GM18507 (cell line): ENCODE results near the gene HS3ST4.
"Not testable (repeated sequence)": the region's sequence is repeated elsewhere in the genome, so short reads cannot be mapped to it uniquely, and the experiment has no call there.

Source experiments
- DNase-seq: peaks from one replicate; pipeline ENCODE4 v3.0.0; 2011; ENCODE audit warnings: low read depth; ENCODE audit not compliant: insufficient read length; ENCODE audit errors: extremely low spot score
- FAIRE-seq: peaks from 2 replicates; lab custom pipeline; 2011; peaks lifted over from hg19 to GRCh38; lab: Jason Lieb, UNC

Gene HS3ST4

DNA sequence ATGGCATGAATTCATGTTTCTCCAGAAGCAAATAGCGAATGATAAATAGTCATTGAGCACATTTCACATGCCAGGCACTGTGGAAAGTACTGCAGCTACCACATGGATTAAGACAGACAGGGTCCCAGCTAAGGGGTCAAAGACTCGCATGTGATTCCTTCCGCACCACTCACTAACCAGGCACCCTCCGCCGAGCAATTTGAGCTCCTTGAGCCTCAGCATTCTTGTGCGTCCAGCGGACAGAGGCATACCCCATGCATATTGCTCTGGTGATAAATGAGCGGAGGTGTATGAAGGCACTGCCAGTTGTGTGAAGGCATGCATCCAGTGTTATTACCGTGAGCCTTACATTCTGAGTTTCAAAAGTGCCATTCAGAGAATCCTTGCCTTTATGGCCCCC lies 358.7 kb downstream of the HS3ST4 start:
- no peak for FAIRE-seq
- DNase-seq = no peak

DNA sequence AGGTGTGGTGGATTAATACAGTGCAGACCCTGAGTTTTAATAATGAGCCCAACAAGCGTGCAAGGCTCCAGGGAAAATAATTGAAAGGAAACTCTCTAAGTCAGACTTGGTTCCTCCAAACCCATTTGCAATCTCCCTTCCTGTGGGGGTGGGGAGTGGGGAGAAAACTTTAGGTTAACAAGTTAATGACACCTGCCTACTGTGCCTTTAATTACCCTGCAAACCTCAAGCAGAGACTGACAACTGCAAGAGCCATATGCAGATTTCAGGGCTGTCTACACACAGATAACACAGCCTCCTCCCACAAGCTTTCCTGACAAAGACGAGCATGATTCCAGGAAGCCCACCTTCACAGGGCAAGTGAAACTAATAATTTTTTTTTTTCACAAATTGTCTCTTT lies 359.3 kb downstream of the HS3ST4 start:
- DNase-seq (no peak), FAIRE-seq (no peak)

DNA sequence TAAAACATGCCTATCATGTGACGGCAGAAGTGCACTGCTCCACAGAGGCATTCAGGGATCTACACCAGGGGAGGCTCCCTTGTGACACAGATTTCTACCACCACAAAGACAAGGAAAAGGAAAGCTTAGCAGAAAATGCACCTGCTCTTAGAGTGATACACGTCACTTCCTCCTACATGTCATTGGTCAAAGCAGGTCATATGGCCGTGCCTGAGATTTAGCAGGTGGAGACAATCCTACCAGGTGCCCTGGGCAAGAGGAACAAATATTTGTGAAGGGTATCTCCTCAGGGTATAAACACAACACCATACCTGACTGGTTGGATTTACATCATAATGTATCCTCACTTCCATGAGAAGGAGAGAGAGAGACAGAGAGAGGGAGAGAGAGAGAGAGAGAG lies 362.1 kb downstream of the HS3ST4 start:
- no peak for FAIRE-seq
- no peak for DNase-seq

DNA sequence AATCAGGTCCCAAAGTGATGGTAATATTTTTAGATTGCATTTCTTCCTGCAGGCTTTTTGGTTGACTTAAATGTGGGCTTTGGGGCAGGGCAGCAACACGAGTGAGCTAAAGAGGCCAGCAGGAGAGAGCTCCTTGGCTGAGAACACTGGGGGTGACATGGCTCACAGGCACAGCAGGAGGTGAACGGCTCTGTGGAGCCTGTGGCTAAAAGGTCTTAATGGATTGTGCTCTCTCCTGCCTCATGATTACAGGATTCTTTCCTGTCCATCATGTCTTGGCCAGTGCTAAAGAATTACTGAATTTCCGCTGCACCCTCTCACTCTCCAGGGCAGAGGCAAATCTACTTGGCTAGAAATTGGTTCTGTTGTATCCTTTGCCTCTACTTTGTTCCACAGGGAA lies 366.6 kb downstream of the HS3ST4 start:
- FAIRE-seq = no peak

DNA sequence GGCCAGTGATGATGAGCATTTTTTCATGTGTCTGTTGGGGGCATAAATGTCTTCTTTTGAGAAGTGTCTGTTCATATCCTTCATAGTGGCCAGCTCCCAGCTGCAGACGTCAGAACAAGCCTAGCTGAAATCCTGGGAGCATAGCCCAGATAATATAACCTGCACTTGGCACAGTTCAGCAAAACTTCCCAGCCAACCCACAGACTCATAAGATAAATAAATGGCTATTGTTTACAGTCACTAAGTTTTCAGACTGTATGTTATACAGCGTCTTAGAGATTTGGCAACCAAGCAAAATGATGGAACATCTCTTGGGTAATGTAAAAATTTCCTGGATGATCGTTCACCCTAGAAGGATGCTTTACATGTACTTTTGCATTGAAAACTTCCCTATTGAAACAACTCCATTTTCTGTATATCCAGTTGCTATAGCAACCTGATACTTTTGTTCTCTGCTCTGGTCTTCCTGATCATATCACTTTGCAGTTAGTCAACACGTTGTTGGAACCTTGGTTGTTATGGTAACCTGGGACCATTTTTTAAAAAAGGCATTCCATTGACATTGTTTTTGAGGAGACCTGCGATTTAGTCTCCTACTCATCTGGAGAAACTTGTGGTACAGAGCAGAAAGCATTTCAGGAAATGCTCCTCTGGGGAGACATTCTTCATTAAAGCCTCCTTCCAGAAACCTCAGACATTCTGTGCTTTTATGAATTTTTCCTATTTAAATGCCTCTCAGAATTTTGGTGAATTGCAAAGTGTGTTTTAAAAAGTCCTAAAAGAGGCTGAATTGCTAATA lies 378.7 kb downstream of the HS3ST4 start:
- DNase-seq = no peak
- FAIRE-seq = no peak

More for the DNA sequence above, 366.6 kb downstream of the HS3ST4 start:
- no peak for DNase-seq

DNA sequence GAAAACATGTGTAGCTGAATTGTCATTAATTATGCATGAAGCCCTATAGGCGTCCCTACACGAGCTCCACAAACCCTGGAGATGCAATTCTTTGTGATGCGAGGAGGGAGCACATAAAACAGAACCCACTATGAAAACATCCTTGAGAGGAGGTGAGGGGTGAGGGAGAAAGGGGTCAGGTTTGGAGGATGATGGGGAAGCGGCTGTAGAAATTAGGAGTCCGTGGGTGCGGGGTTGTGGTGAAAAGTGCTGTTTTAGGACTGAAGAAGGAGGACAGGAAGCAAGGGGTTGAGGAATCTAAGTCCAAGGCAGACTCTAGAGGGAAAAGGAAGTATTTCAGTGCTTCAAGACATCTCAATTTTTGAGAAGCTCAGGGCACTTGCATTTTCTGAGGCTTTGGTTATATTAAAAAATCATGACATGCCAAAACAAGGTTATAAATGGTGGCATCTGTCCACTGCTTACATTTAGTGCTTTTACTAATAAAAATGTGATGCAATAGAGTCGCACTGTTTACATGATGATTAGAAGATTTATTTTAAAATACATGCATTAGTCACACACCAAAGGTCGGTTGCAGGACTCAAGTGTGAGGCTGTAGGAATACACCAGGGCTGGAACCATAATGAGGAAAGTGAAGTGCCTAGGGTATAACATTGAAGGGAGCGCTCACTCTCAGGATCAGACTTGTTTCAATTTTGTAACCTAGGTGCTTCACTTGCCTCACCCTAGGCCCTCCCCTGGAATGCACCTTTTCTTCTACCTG lies 379.5 kb downstream of the HS3ST4 start:
- FAIRE-seq = no peak
- DNase-seq = no peak

DNA sequence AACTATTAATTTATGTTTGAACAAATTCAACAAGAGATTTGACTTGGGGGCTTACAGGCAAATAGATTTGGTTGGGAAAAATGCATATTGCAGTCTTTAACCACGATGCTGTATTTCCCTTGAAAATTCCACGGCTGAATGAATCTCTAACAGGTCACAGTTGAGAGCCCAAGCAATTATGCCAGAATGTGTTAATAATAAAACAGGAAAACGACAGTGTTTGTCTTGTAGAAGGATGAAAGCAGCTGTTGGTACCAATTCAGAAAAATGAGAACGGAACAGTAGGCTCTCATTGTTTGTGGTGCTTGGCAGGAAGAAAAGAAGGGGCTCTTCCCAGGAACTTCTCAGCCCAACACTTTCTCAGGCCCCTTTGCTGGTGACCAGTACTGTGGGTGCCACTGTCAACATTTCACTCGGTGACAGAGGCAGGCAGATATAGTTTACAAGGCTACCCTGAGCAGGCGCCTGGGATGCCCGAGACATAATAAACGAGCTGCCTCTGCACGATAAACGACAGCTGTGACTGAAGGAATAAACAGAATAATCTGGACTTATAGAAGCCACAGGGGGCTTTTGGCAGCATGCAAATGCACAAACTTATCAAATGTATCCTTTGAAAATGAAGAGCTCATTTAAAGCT lies 387.1 kb downstream of the HS3ST4 start:
- DNase-seq = no peak

DNA sequence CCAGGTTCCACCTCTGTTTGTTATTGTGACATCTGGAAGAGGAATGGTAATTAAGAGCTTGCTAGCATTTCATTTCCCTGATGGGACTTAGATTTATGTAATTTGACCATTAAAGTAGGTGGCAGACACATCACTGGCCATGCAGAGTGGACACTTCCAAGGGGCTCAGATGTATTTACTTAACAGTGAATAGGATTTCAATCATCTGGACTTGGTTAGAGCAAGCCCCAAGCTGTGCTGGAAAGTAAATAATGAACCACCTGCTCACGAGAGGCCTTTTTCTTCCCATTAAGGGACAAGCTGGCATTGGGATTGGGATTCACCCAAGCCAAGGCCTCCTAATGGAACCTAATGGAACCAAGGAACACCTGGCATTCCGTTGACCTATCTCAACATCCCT lies 395.3 kb downstream of the HS3ST4 start:
- no peak for DNase-seq
- FAIRE-seq = no peak

More for the DNA sequence above, 387.1 kb downstream of the HS3ST4 start:
- FAIRE-seq = no peak

DNA sequence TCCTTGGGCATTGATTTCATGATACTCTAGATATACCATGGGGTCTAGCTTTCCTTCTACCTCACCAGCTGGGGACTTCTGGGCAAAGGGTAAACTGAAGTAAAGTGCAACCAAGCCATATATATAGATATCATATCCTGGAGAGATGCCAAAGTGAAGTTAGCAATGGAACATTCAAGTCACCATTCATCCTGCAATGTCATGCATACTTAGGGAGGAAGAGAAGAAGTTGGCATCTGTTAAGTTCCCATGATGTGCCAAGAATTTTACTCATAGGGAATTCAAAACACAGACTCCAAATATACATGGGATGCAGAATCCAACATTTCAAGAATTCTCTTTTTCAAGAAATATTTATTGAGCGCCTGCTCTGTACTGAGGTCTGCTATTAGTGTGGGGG lies 399.8 kb downstream of the HS3ST4 start:
- DNase-seq = no peak
- no peak for FAIRE-seq

DNA sequence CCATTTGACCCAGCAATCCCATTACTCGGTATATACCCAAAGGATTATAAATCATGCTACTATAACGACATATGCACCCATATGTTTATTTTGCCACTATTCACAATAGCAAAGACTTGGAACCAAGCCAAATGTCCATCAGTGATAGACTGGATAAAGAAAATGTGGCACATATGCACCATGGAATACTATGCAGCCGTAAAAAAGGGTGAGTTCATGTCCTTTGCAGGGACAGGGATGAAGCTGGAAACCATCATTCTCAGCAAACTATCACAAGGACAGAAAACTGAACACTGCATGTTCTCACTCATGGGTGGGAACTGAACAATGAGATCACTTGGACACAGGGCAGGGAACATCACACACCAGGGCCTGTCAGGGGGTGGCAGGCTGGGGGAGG lies 406.4 kb downstream of the HS3ST4 start:
- not testable (repeated sequence) for DNase-seq, FAIRE-seq

DNA sequence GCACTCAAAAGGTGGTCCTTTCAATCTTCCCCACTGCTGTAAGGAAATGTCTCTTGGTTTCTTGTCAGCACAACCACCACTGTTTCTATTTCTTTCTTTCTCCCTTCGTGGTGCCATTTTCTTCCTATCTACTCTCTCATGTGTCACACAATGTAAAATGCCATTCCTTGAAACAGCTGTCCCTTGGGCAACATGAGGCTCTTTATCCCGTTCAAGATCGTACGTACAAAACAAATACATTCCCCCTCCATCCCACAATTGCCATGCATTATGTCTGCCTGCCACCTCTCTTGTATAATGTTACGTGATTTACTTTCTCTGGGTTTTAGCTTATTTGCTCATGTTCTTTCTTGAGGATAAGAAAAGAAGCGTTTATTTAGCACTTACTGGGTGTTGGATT lies 410.6 kb downstream of the HS3ST4 start:
- FAIRE-seq (no peak), DNase-seq (no peak)

DNA sequence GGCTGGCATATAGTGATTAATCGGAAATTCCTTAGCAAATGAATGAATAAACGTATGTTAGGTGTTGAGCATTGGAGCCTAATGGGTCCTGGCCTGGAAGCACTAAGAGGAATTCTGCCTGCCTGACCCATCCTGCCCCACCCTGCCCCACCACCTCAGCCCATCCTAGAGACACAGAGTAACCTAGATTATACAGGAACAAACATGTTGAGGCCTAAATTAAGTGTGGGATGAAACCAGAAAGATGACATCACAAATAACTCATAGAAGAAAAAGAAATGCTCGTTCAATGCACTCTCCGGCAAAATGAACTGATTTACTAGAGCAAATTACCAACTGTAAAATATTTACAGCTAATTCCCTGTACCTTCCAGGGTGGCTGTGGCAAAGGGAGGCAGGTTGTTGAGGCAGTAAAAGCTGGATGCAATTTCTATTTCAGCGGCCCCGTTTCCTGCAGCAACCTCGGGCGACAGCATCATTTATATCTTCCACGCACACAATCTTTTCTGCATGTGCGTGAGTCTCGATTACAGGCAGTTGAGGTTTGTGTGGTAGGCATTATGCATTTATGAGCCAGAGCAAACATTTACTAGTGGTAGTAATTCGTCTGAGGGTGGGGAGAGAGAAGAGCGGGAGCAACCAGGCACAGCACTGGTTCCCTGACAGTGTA lies 417.2 kb downstream of the HS3ST4 start:
- FAIRE-seq = no peak

DNA sequence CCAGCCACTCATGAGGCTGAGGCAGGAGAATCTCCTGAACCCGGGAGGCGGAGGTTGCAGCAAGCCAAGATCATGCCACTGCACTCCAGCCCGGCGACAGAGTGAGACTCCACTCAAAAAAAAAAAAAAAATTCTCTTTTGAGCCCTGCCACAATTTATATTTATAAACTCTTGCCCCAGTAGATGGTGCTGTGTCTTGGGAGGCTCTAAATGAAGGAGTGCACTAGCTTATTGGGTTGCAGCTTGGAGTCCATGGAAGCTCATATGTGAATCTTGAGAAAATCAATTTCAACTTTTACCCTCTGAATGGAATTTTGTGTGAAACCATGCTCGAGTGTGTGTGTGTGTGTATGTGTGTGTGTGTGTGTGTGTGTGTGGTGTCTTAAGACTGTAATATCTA lies 420.1 kb downstream of the HS3ST4 start:
- DNase-seq = no peak

More for the DNA sequence above, 417.2 kb downstream of the HS3ST4 start:
- no peak for DNase-seq

DNA sequence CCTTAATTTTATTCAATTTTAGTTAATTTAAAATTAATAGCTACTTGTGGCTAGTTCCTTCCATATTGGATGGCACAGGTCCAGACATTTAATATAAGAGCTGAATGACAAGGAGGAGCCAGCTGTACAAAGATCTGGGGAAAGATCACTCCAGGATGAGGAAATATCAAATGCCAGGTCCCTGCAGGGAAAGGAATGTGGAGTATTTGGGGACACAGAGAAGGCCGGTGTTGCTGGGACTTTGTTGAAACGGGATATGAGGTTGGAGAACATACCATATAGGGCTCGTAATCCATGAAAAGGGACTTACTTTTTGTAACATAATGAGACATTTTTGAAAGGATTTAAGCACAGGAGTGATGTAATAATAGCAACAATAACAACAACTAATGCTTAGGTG lies 426.8 kb downstream of the HS3ST4 start:
- DNase-seq (no peak), FAIRE-seq (no peak)

More for the DNA sequence above, 420.1 kb downstream of the HS3ST4 start:
- FAIRE-seq = no peak

DNA sequence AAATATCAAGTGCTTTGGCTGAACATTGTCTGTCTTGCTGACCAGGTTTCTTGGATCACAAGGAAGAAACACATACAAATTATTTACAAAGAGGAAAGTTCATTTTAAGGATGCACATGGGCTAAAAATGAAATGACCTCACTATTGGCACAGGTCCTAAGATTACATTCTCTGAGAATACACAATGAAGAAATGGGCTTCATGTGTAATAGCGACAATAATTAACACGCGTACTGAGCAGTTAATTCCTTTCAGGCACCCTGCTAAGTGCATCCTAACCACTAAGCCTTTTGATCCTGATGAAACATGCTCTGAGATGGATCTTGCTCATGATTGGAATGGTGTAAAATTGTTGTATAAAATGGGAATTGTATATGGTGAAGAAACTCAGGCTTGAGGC lies 429.0 kb downstream of the HS3ST4 start:
- DNase-seq (no peak), FAIRE-seq (no peak)

DNA sequence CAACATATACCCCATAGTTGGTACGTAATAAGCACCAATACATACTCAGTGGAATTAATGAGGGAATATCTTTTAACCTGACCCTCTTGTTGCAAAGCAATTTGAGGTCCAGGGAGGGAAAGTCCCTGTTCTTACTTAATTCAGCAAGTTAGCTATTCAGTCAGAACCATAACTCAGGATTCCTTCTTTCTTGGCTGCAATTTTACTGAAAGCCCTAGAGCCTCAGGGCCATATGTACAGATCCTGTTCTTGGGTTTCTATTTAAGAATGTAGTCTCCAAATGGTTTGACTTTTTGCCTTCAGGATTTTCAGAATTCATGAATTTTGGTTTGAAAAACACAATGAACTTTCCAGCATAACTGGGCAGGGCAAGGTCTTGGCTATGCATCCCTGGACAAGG lies 436.5 kb downstream of the HS3ST4 start:
- FAIRE-seq (no peak), DNase-seq (no peak)

DNA sequence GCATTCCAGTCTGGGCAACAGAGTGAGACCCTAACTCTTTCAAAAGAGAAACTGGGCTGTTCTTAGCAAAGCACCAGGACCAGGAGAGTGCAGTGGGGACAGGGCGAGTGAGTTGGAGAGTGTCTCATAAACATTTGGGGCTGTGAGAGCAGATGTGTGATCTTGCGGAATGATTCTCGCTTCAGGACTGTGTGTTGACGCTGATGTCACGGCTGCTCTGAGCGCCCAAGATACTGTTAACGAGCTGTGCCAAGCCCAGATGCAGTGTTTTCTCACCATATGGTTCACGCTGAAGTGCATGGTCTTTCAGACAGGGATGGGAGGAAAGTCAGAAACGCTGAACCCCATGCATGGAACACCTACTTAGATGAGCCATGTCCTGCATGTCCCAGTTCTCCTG lies 438.2 kb downstream of the HS3ST4 start:
- DNase-seq (no peak), FAIRE-seq (no peak)

DNA sequence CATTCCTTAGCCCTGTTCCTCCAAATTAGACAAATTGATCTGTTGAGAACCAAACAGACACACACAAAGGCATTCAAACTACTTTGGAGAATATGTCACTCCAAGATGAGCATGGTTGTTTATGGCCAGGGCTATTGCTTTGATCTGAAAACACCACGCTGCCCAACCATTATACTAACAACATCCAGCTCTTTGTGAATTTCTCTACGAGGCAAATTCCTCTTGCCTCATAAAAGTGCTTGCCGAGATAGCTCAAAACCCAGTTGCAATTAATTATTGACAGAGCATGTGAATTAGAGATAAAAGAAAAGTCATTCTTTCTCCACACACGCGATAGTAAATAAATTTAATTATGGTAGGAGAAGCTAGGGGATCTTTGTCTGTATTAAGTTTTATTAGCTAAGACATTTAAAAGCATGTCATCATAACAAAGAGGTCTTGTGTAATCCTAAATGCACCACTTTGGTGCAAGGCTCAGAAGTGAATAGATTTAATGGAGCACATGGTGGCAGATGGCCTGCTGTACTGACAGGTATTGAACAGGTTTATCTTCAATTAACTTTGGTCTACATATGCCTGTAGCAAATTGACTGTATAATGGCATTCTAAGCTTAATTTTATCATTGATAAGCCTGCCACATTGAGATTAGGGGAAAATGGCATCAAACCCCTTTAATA lies 441.8 kb downstream of the HS3ST4 start:
- DNase-seq (no peak), FAIRE-seq (no peak)

DNA sequence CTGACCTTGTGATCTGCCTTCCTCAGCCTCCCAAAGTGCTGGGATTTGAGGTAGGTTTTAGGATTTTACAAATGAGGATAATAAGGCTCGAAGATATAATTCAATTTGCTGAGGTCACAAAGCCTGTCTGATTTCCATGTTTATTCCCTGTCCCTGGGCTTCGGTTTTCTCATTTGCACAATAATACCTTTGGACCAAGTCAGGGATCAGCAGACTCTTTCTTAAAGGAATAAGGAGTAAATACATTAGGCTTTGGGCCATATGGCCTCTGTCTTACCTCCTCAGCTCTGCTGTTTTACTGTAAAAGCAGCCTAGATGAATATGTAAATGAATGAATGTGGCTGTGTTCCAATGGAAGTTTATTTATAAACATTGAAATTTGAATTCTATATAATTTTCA lies 442.8 kb downstream of the HS3ST4 start:
- DNase-seq = no peak
- FAIRE-seq = no peak
